HepG2 (cell line): ENCODE data around the gene RPL41. TPM values are rescaled to one million over a fixed set of nuclear protein-coding genes. Genes with fewer than 3 reads are reported as not detected.
A peak's percentile ranks its signal among the peaks of the same experiment; 100 is the strongest.

Experiments
- ATF7-NPFF ChIP-seq: sonication (generic); formaldehyde crosslinking; IDR thresholded peaks from 2 replicates; pipeline ENCODE4 v1.8.1; 2023; ENCODE audit warnings: mild to moderate bottlenecking, low read depth, missing genetic modification reagents, moderate library complexity
- BRCA1 ChIP-seq: sonication (generic); formaldehyde crosslinking; IDR thresholded peaks from 2 replicates; pipeline ENCODE4 v1.4.0; 2020; ENCODE audit warnings: missing genetic modification reagents
- CREM ChIP-seq, 2 experiments: sonication (generic) in 1 of 2; formaldehyde crosslinking in 1 of 2; IDR thresholded peaks; 2 replicates each; pipeline versions ENCODE4 v1.4.0 to v1.6.1; 2016 to 2020; ENCODE audit warnings: antibody characterized with exemption in 1 of 2, mild to moderate bottlenecking in 1 of 2, missing genetic modification reagents in 1 of 2
- KLF13 ChIP-seq: sonication (generic); formaldehyde crosslinking; IDR thresholded peaks from 2 replicates; pipeline ENCODE4 v1.4.0; 2020; ENCODE audit warnings: mild to moderate bottlenecking, missing genetic modification reagents
- PHB2 ChIP-seq: fragments of 450-650 bp; IDR thresholded peaks from 2 replicates; pipeline ENCODE4 v1.6.1; 2018; ENCODE audit not compliant: partially characterized antibody
- SNAPC4 ChIP-seq: sonication (generic); formaldehyde crosslinking; IDR thresholded peaks from 2 replicates; pipeline ENCODE4 v1.4.0; 2020; ENCODE audit warnings: mild to moderate bottlenecking, missing genetic modification reagents
- TCF7 ChIP-seq: sonication (generic); IDR thresholded peaks from 2 replicates; pipeline ENCODE4 v1.6.1; 2016; ENCODE audit warnings: antibody characterized with exemption, low read depth
- TP53 ChIP-seq: sonication (generic); formaldehyde crosslinking; conservative IDR thresholded peaks from 2 replicates; pipeline ENCODE4 v1.4.0; 2020; ENCODE audit warnings: missing genetic modification reagents
- TSC22D2 ChIP-seq: sonication (generic); formaldehyde crosslinking; IDR thresholded peaks from 2 replicates; pipeline ENCODE4 v1.5.1; 2020; ENCODE audit warnings: missing genetic modification reagents, mild to moderate bottlenecking, borderline replicate concordance
- ZHX1 ChIP-seq: sonication (generic); formaldehyde crosslinking; IDR thresholded peaks from 2 replicates; pipeline ENCODE4 v1.8.1; 2022; ENCODE audit warnings: low read depth, mild to moderate bottlenecking, missing genetic modification reagents
- ZKSCAN1 ChIP-seq: fragments of 150-350 bp; IDR thresholded peaks from 2 replicates; pipeline ENCODE4 v1.6.1; 2014; ENCODE audit warnings: low read length
- ZNF253 ChIP-seq: sonication (generic); formaldehyde crosslinking; IDR thresholded peaks from 2 replicates; pipeline ENCODE4 v1.8.0; 2022; ENCODE audit warnings: mild to moderate bottlenecking, missing genetic modification reagents, borderline replicate concordance
- ZNF44 ChIP-seq: sonication (generic); formaldehyde crosslinking; IDR thresholded peaks from 2 replicates; pipeline ENCODE4 v1.5.1; 2020; ENCODE audit warnings: mild to moderate bottlenecking, missing genetic modification reagents
- ZNF646 ChIP-seq: sonication (generic); formaldehyde crosslinking; IDR thresholded peaks from 2 replicates; pipeline ENCODE4 v1.9.0; 2021; ENCODE audit warnings: mild to moderate bottlenecking, missing genetic modification reagents
- ZNF839 ChIP-seq: sonication (generic); formaldehyde crosslinking; IDR thresholded peaks from 2 replicates; pipeline ENCODE4 v1.4.0; 2020; ENCODE audit warnings: missing genetic modification reagents, mild to moderate bottlenecking, borderline replicate concordance
- polyA plus RNA-seq, 8 experiments: library from polyadenylated mRNA; depleted of rRNA in 3 of 8; stranded (reverse) in 7 of 8; unstranded in 1 of 8; fragments of >200 nt; fragmentation: Illumina TruSeq in 4 of 8; extraction: Trizol in 4 of 8; gene quantifications; 2 replicates each; pipeline versions ENCODE4 v1.2.1 to v1.2.3, GENCODE V29; 2011 to 2016; ENCODE audit warnings: low read depth in 4 of 8, missing spikeins in 1 of 8, mixed read lengths in 1 of 8; ENCODE audit not compliant: insufficient read depth in 1 of 8
- total RNA-seq, 5 experiments: library from RNA; depleted of rRNA; stranded (reverse); fragments of >200 nt; fragmentation: Illumina TruSeq; extraction: Trizol; gene quantifications; 2 replicates each; pipeline ENCODE4 v1.2.3, GENCODE V29; 2016; ENCODE audit warnings: low read depth in 1 of 5

The RPL41 gene
- total and polyA plus RNA-seq, 2 of the 13 experiments (the other 11 are each of a cell fraction or from before 2014, with no cell fraction given) = 4,012 to 7,670 TPM

DNA sequence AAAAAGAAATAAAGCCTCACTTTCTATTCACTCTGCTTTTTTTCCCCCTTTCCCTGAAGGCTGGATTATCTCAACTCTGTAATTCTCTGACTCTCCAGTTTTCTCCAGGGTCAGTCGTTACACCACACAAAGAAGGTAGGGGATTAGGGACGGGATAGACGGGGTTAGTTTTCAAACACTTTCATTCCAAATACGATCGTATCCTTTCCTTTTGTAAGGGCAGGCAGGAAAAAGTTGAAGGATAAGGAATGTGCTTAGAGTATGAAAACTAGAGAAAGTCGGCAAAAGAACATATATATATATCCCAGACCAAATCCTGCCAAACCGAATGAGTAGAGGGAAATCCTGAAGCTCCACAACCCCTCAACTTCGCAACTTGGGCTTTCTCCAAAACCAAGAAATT is 11.1 kb downstream of the RPL41 start (continued):
- TF ChIP-seq SNAPC4 (peak; percentile 34; the same call in 1 of the 2 replicates), TSC22D2 (CRISPR knock-in tag) (no peak), ZNF839 (CRISPR knock-in tag) (no peak), TCF7 (no peak), ATF7-NPFF (CRISPR knock-in tag) (no peak), TP53 (CRISPR knock-in tag) (no peak), CREM (IDR thresholded peaks at IDR 0.05) (no peak), CREM (CRISPR knock-in tag; IDR thresholded peaks at IDR 0.05) (no peak), BRCA1 (CRISPR knock-in tag) (no peak), KLF13 (no peak), ZHX1 (CRISPR knock-in tag) (no peak), ZKSCAN1 (no peak), PHB2 (no peak), ZNF253 (no peak), ZNF44 (CRISPR knock-in tag) (0 out of 2 replicates have a peak, but pooled peaks have one; percentile 3), ZNF646 (CRISPR knock-in tag) (no peak)
